Measurements from ENCODE around the gene LILRA6.
"Not testable (repeated sequence)": the region's sequence is repeated elsewhere in the genome, so short reads cannot be mapped to it uniquely, and the experiment has no call there.

LILRA6 gene

DNA sequence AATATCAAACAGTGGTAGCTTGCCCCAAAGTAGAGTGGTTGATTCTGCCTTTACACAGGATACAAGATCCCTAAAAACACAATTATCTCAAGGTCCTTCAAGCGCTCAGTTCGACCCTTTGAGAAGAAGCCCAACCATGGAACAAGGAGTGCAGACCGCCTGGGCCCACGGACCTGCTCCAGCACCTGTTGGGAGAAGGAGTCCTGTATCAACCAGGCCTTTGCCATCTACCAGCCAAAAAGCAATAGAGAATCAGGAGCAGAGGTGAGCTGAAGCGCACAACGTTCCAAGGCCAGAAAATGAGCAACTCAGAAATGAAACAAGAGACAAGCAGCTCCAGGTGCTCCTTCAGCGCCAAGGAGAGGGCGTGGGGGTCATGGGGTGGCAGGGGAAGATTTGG, 13.4 kb downstream of the LILRA6 start:
- DNase-seq = no peak

- not testable (repeated sequence) for DNase-seq
Observed at GRCh38 chr19:54224619-54225018, 18.0 kb downstream of the LILRA6 start.

DNA sequence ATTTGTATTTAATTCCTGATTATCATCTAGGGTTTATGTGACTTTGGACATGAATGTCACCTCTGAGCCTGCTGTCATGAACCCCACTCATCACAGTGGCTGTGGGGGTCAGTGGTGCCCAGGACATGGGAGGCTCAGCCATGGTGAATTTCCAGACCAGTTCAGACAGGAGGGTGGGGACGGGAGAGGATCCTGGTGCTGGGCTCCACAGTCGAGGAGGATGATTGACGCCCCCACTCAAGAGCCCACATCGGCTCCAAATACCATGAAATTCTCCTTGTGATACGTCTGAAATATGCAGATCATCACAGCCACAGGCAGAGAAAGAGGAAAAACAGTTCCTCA, 18.7 kb downstream of the LILRA6 start:
- not testable (repeated sequence) for DNase-seq

- DNase-seq = not testable (repeated sequence)
Observed at GRCh38 chr19:54223277-54223936, 19.2 kb downstream of the LILRA6 start.

DNA sequence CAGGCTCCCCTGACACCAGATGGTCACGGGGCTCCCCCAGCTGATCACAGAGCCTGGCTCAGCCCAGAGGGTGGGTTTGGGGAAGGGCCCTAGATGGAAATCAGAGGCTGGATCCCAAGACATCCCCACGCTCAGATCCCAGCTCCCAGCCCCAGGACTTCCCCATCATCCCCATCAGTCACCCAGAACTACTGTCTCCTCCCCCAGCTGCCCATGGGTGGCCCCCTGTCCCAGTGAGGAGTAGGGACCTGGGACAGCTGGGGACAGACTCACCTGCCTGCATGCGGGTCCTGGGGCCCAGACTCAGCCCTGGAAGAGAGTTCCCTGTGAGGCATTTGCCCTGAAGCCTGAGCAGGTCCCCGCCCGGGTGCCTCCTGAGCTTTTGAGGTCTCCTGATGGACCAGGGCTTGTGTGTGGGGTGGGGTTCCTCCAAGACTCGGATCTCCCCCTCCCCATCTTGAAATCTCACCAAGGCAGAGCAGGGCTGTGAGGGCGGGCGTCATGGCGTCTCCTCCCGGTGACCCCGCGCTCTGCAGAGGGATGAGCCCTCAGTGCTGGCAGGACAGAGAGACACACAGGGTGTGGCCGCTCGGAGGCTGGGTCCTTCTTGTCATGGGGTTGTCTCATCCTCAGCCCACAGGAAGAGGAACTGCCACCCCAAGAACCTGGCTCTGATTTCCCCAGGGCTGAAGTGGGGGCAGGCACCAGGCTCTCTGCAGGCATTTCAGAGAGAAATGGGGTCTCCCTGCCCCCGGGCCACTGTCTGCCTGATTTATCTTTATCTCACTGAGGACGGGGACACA, 19.9 kb downstream of the LILRA6 start, which contains the start of gene LILRB3:
Gene LILRB3 (minus strand): TSS at position 534 of the 803 bp plus-strand sequence. CDS start 31 bp downstream, at position 503.
- DNase-seq = not testable (repeated sequence)

- not testable (repeated sequence) for DNase-seq
Observed at GRCh38 chr19:54221947-54222346, 20.6 kb downstream of the LILRA6 start.

GRCh38 chr19:54219702-54220101, 22.9 kb downstream of the LILRA6 start:
- DNase-seq = not testable (repeated sequence)

DNA sequence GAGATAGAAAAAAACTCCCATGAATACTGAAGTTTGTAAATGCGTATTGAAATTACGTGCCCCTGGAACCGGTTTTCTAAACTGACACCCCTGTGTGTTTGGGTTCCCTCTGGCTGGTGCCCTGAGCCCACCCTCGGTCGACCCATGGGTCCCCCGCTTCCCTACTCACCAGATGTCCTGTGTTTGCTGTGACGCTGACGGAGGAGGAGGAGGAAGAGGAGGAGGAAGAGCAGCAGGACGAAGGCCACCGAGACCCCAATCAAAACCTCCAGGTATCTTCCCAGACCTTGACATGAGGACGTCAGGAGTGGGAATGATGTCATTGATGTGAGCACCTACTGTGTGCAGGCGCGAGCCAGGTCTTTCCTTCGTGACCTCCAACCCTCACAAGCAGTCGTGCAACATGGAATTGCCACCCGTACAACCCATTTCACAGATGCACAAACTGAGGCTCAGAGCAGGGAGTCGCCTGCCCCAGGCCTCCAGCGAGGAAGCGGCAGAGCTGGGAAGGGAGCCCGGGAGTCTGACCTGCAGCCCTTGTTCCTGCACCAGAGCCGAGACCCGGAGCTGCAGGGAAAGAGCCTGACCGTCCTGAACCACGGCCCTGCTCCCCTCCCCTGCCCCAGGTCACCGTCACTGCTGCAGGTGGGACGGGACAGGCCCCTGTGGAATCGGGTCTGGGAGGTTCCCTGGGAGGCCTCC, 23.5 kb downstream of the LILRA6 start:
- DNase-seq = no peak

- no peak for DNase-seq
Observed at GRCh38 chr19:54218259-54218658, 24.3 kb downstream of the LILRA6 start.

- DNase-seq = not testable (repeated sequence)
Observed at GRCh38 chr19:54217517-54218247, 24.9 kb downstream of the LILRA6 start.

GRCh38 chr19:54216869-54217268, 25.7 kb downstream of the LILRA6 start:
- no peak for DNase-seq

- DNase-seq = not testable (repeated sequence)
Observed at GRCh38 chr19:54214734-54215133, 27.9 kb downstream of the LILRA6 start.

GRCh38 chr19:54214217-54214616, 28.4 kb downstream of the LILRA6 start:
- DNase-seq = not testable (repeated sequence)

DNA sequence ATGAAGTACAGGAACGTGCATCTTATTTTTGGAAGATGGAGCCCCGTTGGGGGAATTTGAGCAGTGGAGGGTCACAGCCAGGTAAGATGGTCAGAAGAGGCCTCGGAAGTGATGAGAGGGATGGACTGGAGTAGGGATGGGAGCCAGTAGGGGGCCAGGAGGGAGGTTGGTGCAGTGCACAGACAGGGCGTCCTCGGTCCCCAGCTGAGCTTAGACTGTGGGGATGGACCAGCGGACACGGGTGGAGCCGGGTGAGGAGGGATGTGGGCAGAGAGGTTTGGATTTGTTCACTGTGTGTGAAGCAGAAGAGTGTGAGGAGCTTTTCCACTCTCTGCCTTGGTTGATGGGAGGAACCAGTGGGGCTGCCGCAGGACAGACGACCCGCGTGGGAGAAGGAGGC, 31.4 kb downstream of the LILRA6 start:
- DNase-seq = no peak

DNA sequence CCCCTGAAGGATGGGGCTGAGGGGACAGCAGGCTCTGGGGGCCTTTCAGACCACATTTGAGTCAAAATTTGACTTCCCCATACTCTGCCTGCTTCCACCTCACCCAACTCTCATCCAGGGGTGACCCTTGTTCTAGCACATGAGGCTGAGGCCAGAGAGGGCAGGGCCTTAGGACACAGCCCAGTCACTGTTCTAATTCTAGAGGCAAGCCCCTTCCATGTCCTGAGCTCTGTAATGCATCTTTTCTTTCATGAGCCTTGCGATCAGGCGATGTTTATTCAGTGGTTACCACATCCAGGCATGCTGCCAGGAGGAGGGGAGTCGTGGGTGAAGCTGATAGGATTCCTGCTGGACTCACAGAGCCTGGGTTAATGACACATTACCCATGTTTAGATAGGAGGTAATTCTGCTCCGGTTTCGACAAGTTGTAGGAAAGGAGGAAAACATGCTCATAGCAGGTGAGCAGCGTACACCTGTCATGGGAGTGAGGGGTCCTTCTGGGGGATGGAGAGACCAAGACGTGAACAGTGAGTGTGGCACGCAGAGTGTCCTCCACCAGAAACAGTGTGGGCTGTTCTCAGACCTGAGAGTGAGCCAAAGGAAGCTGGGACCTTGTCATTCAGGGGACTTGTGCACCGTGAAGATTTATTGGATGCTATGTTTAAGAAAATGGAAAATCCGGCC, 32.6 kb downstream of the LILRA6 start:
- DNase-seq = peak; percentile 76

GRCh38 chr19:54209058-54209810, 33.4 kb downstream of the LILRA6 start:
- no peak for DNase-seq

DNA sequence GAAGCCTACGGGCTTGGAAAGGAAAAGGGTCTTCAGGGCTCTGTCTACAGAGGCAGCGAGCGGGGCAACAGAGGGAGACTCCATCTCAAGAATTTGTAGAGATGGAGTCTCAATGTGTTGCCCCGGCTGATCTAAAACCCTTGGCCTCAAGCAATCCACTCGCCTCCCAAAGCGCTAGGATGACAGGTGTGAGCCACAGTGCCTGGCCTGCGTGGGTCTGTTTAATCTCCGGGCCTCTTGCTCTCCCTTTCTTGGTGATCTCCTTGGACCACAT, 33.9 kb downstream of the LILRA6 start:
- no peak for DNase-seq

DNA sequence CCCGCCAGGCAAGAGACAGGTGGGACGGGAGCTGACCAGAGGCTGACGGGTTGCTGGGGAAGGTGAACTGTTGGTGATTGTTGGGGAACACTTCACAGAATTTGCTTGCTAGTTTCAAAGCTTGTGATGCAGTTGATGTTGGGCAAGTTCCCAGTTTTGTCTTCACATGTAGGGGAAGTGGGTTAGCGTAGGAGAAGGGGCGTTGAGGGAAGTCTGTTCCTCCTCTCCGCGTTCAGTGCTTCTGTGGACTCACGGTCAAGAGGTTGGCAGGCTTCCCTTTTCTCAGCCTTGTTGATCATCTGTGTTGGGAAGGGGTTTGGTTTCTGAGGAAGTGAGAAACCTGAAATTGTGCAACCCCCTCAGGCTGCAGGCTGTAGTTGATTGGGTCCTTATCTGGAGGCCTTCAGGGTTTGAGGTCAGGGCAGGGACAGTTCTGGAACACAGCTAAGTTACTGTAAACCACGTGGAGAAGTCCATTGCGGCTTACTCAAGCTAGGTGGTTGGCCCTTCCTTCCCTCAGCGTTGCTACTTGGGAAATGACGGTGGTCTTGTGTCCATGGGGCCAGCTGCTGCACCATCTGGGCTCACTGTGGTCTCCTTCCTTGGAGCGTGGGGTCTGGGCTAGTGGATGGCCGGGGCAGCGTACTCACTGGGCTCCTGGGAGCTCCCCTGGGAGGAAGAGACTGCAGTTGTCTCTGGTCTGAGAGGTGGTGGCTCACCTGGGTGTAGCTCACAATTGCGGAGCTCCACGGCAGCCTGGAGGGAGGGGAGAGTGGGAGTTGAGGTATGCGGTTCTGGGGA, 34.4 kb downstream of the LILRA6 start:
- DNase-seq = no peak

DNA sequence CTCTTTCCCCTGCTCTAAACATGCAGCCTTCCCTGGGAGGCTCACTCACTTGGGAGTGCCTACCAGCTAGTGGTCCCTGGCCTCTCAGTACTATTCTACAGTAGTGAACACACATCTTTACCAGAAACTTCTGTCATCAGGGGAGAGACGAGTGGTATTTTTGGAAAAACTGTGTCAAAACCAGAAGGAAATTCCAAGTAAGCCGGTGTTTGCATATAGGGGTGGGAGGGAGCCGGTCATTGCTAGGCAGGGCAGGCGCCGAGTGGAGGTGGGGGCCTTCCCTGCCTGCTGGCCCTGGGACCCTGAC, 35.0 kb downstream of the LILRA6 start:
- no peak for DNase-seq

DNA sequence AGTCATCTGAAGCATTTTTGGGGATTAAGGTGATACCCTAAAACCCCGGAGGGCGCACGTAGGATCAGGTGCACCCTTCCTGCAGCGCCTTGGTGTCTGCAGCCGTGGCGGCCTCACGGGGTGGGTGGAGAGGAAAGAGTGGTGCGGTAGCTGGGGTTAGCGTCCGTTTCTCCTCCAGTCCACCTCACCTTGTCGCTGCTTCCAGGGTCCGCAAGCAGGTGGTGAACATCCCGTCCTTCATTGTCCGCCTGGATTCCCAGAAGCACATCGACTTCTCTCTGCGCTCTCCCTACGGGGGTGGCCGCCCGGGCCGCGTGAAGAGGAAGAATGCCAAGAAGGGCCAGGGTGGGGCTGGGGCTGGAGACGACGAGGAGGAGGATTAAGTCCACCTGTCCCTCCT, 35.4 kb downstream of the LILRA6 start:
- DNase-seq = not testable (repeated sequence)

DNA sequence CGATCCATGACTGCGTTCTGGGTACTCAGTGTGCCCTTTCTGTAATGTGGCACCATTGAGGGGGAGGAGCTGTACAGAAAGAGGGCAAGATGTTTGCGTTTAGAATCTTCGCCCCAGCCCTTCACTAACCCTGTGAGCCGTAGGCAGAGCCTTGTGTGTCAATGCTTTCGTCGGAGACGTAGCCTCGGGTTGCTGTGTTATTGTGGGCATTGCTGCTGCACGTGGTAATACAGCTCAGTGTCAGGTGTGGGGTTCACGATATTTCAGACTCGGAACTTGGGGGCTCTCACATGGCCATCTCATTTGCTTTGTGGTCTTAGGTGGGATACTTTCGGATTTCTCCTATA, 35.8 kb downstream of the LILRA6 start:
- DNase-seq = no peak
